Sigmoid colon (tissue), 4 donors: ENCODE data around the gene SUPT20H.

Experiments
- EP300 ChIP-seq, 4 donors: sonication (generic); formaldehyde crosslinking; IDR thresholded peaks; one replicate each; pipeline ENCODE4 v1.6.1; 2017; ENCODE audit warnings: antibody characterized with exemption in 4 of 4
- POLR2A ChIP-seq, 2 donors: fragments of 450-650 bp; IDR thresholded peaks; one replicate each; pipeline ENCODE4 v1.6.1; 2016; ENCODE audit warnings: antibody characterized with exemption in 2 of 2, mild to moderate bottlenecking in 2 of 2, moderate library complexity in 2 of 2
- POLR2AphosphoS5 ChIP-seq, 4 donors: sonication (generic); formaldehyde crosslinking; IDR thresholded peaks; one replicate each; pipeline ENCODE4 v1.6.1; 2017; ENCODE audit warnings: antibody characterized with exemption in 4 of 4
- TF ChIP-seq, protein P1 (sequence below), 4 experiments: fragments of 450-650 bp in 3 of 4; fragments of 200-600 bp in 1 of 4; IDR thresholded peaks; one replicate each; pipeline ENCODE4 v1.5.1; 2016 to 2019; ENCODE audit warnings: antibody characterized with exemption in 4 of 4, mild to moderate bottlenecking in 3 of 4, moderate library complexity in 2 of 4

DNA sequence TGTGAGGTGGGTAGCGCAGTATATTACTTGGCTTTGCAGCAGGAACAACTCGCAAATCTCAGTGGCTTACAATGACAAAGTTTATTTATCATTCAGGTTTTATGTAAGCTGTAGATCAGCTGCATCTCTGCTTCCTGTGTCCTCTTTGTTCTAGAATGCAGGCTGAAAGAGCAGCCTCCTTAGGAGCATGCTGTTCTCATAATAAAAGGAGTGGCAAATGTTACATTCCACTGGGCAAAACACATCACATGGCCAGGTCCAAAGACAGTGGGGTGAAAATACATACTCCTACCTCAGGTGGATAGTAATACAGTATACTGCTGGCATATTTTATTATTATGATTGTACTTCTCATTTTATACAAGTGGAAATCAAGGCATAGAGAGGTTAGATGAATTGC, 47.2 kb upstream of the SUPT20H start:
- TF ChIP-seq EP300 (IDR thresholded peaks at IDR 0.05) (peak in 2 of 4 donors; percentile 25 to 29), POLR2A (IDR thresholded peaks at IDR 0.05) (no peak), POLR2AphosphoS5 (IDR thresholded peaks at IDR 0.05) (peak in 1 of 4 donors; percentile 34)
- TF ChIP-seq, protein P1, sequence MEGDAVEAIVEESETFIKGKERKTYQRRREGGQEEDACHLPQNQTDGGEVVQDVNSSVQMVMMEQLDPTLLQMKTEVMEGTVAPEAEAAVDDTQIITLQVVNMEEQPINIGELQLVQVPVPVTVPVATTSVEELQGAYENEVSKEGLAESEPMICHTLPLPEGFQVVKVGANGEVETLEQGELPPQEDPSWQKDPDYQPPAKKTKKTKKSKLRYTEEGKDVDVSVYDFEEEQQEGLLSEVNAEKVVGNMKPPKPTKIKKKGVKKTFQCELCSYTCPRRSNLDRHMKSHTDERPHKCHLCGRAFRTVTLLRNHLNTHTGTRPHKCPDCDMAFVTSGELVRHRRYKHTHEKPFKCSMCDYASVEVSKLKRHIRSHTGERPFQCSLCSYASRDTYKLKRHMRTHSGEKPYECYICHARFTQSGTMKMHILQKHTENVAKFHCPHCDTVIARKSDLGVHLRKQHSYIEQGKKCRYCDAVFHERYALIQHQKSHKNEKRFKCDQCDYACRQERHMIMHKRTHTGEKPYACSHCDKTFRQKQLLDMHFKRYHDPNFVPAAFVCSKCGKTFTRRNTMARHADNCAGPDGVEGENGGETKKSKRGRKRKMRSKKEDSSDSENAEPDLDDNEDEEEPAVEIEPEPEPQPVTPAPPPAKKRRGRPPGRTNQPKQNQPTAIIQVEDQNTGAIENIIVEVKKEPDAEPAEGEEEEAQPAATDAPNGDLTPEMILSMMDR (IDR thresholded peaks at IDR 0.05): no peak
